GM12892 (cell line): ENCODE results near the gene CDS1.

ENCODE experiments used
- DNase-seq: peaks from one replicate; pipeline ENCODE4 v3.0.0; 2011; ENCODE audit not compliant: insufficient read length
- FAIRE-seq: peaks from 2 replicates; lab custom pipeline; 2011; peaks lifted over from hg19 to GRCh38; lab: Jason Lieb, UNC
- POLR2A ChIP-seq: IDR thresholded peaks from 2 replicates; pipeline ENCODE4 v1.6.1; 2011; ENCODE audit warnings: low read depth, low read length, control low read depth
- POLR2AphosphoS5 ChIP-seq: IDR thresholded peaks from 2 replicates; pipeline ENCODE4 v1.6.1; 2011; ENCODE audit warnings: low read depth, low read length, control low read depth
- TAF1 ChIP-seq: IDR thresholded peaks from 2 replicates; pipeline ENCODE4 v1.6.1; 2011; ENCODE audit warnings: low read depth, mild to moderate bottlenecking, control low read depth, low read length, borderline replicate concordance

The CDS1 gene

GRCh38 chr4:84574069-84574720 is 8.7 kb upstream of the CDS1 start:
- DNase-seq = no peak
- no peak for FAIRE-seq
- TF ChIP-seq POLR2A (no peak), POLR2AphosphoS5 (no peak), TAF1 (no peak)

DNA sequence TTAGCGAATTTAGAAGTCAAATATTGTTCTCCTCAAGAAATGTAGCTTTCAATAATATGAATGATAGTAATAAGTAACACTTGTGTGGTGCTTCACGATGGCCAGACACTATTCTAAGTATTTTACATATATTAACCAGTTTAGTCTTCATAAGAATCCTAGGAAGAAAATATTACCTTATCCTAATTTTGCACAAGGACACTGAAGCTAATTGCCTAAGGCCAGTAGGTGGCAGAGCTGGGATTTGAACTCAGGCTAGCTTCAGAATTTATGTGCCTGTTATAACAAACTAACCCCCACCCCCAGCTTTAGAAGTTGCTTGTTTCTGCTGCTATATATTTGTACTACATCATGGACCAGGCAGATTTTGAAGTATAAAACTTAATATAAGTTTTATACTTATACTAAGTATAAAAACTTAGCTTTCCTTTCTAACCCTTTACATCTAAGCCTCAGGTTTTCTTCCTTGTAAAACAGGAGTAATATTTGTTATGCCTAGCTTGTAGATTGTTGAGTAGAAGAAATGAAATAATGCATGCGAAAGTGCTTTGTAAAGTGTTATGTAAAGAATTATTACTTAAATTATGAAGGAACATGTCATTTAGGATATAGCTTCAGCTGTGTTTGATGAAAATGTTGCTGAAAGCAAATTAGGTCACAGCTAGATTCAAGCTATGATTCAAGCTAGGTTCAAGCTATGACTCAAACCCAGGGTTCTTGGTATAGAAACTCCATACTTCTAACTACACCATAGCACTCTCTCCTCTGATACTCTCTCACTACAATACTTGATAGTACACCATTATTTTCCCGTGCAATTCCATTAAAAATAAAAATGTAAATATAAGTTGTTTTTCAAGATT is 4.2 kb upstream of the CDS1 start:
- TF ChIP-seq POLR2A (no peak), POLR2AphosphoS5 (no peak), TAF1 (no peak)
- FAIRE-seq (no peak), DNase-seq (no peak)

GRCh38 chr4:84579403-84579776 is 3.5 kb upstream of the CDS1 start:
- no peak for FAIRE-seq
- TF ChIP-seq TAF1 (no peak), POLR2A (no peak), POLR2AphosphoS5 (no peak)

DNA sequence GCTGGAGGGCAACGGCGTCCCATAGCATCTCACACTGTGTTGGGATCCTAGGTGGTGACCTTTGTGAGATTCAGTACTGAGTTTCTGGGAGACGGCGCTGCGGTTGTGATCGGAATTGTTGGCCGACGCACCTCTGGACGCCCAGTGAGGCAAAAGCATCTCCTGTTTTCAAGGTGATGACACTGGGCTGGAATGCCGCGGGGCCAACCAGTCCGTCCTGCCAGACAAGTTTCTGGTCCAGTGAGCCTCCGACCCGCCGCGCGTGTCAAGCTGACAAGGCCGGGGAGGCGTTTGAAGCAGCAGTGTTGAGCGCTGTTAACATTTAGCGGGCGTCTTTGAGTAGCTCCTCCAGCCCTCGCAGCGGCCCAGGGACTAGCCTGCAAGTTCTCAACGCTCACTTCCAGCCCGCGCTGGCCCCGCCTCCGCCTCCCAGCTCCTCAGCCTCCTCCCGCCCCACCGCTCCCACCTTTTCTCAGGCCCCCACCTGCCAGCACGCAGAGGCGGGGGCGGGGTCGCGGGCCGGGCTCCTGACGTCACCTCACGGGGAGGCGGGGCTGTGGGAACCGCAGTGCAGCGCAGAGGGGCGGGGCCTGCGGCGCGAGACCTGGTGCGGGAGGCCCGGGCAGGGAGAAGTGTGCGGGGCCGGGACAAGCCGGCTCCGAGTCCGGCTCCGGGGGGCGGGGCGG is 482 bp upstream of the CDS1 start:
- FAIRE-seq = no peak

More at GRCh38 chr4:84579403-84579776, 3.5 kb upstream of the CDS1 start:
- DNase-seq = no peak

DNA sequence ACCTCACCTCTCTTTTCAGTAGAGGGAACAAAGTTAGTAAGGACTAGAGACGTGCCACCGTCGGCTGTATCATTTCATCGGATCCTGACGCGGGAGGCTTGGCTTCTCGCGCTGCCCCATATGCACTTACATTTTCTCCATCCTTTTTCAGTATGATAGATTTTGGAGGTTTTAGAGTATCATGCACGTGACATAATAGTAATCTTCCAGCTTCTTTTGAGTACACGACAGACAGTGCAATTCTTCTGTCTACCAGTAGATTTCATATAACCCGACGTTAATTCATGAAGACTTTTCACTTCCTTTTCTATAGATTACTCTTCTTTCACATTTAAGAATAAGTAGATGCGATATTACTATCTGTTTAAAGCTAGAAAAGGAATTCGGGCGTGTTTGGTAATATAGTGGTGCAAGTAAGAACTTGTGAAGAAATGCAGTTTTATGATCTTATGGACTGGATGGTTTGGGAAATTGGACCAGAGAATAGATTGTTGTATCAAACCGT is 1.0 kb downstream of the CDS1 start:
- DNase-seq = no peak
- FAIRE-seq = no peak

More for the DNA sequence above, 482 bp upstream of the CDS1 start:
- TF ChIP-seq POLR2A = no peak
- TF ChIP-seq TAF1 = no peak
- TF ChIP-seq POLR2AphosphoS5 = no peak
- peak; percentile 42 for DNase-seq

GRCh38 chr4:84585251-84585650 is 2.3 kb downstream of the CDS1 start:
- TF ChIP-seq TAF1 (no peak), POLR2A (no peak), POLR2AphosphoS5 (no peak)
- no peak for FAIRE-seq
- DNase-seq = no peak

More for the DNA sequence above, 1.0 kb downstream of the CDS1 start:
- TF ChIP-seq TAF1 = no peak
- TF ChIP-seq POLR2A = no peak
- no peak for TF ChIP-seq POLR2AphosphoS5

DNA sequence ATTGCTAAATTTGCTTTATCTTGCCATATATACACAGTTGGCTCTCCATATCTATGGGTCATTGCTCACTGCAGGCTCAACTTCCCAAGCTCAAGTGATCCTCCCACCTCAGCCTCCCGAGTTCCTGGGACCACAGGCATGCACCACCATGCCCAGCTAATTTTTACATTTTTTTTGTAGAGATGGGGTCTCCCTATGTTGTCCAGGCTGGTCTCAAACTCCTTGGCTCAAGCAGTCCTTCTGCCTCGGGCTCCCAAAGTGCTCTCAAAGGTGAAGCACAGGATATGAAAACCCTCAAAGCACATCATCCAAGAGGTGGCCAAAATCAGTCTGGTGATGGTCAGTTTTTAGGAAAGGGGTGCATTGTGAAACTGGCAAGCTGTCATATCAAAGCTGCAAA is 11.8 kb downstream of the CDS1 start:
- no peak for DNase-seq
- no peak for FAIRE-seq
- no peak for TF ChIP-seq POLR2A
- no peak for TF ChIP-seq TAF1
- TF ChIP-seq POLR2AphosphoS5 = no peak

DNA sequence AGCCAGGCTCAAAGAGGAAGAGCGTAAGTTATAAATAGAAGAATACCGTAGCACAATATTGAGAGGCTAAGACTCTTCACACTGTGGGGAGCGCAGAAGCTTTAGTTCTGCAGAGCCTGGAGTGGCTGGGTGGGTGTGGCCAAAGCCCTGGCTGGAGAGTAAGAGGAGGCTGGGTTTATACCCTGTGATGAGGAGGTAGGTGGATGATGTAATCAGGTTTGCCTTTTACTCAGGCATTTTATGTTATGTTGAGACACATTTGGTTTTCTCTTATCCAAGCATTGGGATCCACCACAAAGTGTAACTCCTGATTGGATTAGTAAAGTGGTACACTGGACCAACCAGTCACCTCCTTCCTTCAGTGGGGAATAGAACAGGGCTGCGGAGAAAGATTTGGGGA is 13.9 kb downstream of the CDS1 start:
- FAIRE-seq (no peak), DNase-seq (no peak)
- TF ChIP-seq POLR2AphosphoS5 = no peak
- no peak for TF ChIP-seq TAF1
- TF ChIP-seq POLR2A = no peak

GRCh38 chr4:84597450-84597849 is 14.5 kb downstream of the CDS1 start:
- FAIRE-seq (no peak), DNase-seq (no peak)
- no peak for TF ChIP-seq POLR2A
- no peak for TF ChIP-seq TAF1
- no peak for TF ChIP-seq POLR2AphosphoS5

GRCh38 chr4:84606645-84607044 is 23.7 kb downstream of the CDS1 start:
- no peak for TF ChIP-seq POLR2AphosphoS5
- no peak for TF ChIP-seq POLR2A
- TF ChIP-seq TAF1 = no peak
- FAIRE-seq (no peak), DNase-seq (no peak)

GRCh38 chr4:84611531-84611930 is 28.6 kb downstream of the CDS1 start:
- no peak for FAIRE-seq
- TF ChIP-seq POLR2AphosphoS5 (no peak), TAF1 (no peak), POLR2A (no peak)

More at GRCh38 chr4:84611531-84611930, 28.6 kb downstream of the CDS1 start:
- DNase-seq = no peak
